ENCODE measurements around the gene INMT.

GRCh38 chr7:30734497-30734896 lies 17.4 kb upstream of the INMT start:
- TF ChIP-seq CTCF (IDR thresholded peaks at IDR 0.05), result no peak
- TF ChIP-seq ZFX (IDR thresholded peaks at IDR 0.05; ENCODE audit: borderline replicate concordance), result no peak
